Activated T-helper 2 cell treated with anti-CD3 and anti-CD28 coated beads, Interferon-gamma antibody, Interleukin-2, Interleukin-4, amounts not matched to agents 10 μg/mL and 5 μg/mL and 100 μg/mL, durations not matched to agents 14 hours and 24 hours and 36 hours (primary cell): ENCODE measurements around the gene LRRC75A. TPM values are rescaled to one million over a fixed set of nuclear protein-coding genes. Genes with fewer than 3 reads are reported as not detected.
"Not testable (repeated sequence)": the region's sequence is repeated elsewhere in the genome, so short reads cannot be mapped to it uniquely, and the experiment has no call there.

ENCODE experiments used
- DNase-seq: peaks from one replicate; pipeline ENCODE4 v3.0.0; 2021; ENCODE audit warnings: low spot score
- H3K27ac Mint-ChIP-seq: one replicate; pipeline ENCODE4 v1.8.0; 2021; ENCODE audit warnings: mixed read lengths
- H3K27me3 Mint-ChIP-seq: one replicate; pipeline ENCODE4 v1.8.0; 2021; ENCODE audit warnings: low read depth, mixed read lengths
- H3K36me3 Mint-ChIP-seq: one replicate; pipeline ENCODE4 v1.8.0; 2021; ENCODE audit warnings: low read depth, mixed read lengths
- H3K4me1 Mint-ChIP-seq: one replicate; pipeline ENCODE4 v1.8.0; 2021; ENCODE audit warnings: low read depth, mixed read lengths
- H3K4me3 Mint-ChIP-seq: one replicate; pipeline ENCODE4 v1.8.0; 2021; ENCODE audit warnings: low read depth, mild to moderate bottlenecking, moderate library complexity, mixed read lengths
- H3K9me3 Mint-ChIP-seq: one replicate; pipeline ENCODE4 v1.8.0; 2021; ENCODE audit warnings: mixed read lengths
- intact Hi-C: fragments of 100-400 bp; cut with micrococcal nuclease; formaldehyde crosslinking; loops from one replicate; pipeline ENCODE4 v1.15.1; 2023
- total RNA-seq: library from RNA; stranded (reverse); gene quantifications from 2 replicates; pipeline ENCODE4 v1.2.3, GENCODE V29; 2022

The LRRC75A gene
- total RNA-seq, 1 donor from 2014 or later: 2.0 TPM

DNA sequence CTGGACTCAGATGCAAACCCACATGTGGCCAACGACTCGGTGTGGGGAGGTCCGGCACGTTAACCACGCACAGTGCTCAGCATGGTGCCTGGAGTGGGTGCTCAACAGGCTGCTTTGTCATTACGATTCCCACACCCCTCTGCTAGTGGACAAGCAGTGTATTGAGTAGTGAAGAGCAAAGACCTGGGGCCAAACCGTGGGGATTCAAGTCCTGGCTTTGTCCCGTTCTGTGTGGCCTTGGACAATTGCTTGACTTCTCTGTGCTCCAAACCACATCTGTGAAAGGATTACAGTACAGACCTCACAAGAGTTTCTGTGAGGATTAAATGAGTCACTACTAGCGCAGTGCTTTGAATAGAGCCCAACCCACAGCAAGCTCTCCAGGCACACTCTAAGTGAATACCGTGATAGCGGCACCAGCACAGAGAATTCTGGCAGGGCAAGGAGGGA is 42.8 kb downstream of the LRRC75A start:
- H3K4me1 Mint-ChIP-seq: peaks cover 21% of the 10 kb centered on the region
- no peak for DNase-seq
- no peak overlapping the region for H3K4me3 Mint-ChIP-seq
- no peaks in the 10 kb centered on the region for H3K9me3 Mint-ChIP-seq
- H3K36me3 Mint-ChIP-seq: peaks cover 61% of the 10 kb centered on the region
- no peaks in the 10 kb centered on the region for H3K27me3 Mint-ChIP-seq
- peak overlapping the region; percentile 50 for H3K27ac Mint-ChIP-seq
- intact Hi-C loops: no loop called here

DNA sequence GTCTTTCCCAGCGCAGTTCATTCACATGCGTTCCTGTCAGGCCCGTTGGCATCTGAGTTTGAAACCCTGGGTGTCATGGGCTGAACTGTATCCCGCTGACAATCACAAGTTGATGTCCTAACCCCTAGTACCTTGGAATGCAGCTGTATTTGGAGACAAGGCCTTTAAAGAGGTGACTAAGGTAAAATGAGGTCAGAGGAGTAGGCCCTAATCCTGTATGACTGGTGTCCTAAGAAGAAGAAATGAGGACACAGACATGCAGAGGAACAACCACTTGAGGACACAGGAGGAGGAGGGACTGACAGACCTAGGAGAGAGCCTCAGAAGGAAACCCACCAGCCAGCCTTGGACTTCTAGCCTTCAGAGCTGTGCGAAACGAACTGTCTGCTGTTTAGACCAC is 43.5 kb downstream of the LRRC75A start:
- Mint-ChIP-seq H3K9me3 (no peaks in the 10 kb centered on the region), H3K36me3 (peaks cover 61% of the 10 kb centered on the region), H3K4me1 (peaks cover 22% of the 10 kb centered on the region), H3K4me3 (no peak overlapping the region), H3K27ac (no peak overlapping the region), H3K27me3 (no peaks in the 10 kb centered on the region)
- intact Hi-C loops: no loop called here
- DNase-seq: no peak

DNA sequence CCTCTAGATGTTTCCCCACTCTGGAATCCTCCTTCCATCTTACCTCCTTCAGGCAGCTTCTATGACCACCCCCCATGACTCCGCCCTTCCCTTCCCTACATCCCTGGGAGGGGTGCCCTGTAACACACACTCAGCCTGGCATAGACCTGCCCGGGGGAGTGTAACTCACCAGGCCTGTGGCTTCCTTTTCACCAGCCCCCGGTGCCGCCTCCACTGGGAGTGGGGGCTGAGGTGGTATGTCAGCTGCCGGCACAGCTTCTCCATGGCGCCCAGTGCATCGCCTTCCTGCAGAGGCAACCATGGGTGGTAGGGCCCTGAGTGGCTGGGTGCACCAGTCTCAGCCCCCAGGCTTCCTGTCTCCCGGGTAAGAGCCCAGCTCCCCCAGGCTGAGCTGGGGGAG is 44.3 kb downstream of the LRRC75A start:
- peaks cover 25% of the 10 kb centered on the region for H3K4me1 Mint-ChIP-seq
- no peaks in the 10 kb centered on the region for H3K9me3 Mint-ChIP-seq
- no peak for DNase-seq
- H3K36me3 Mint-ChIP-seq: peaks cover 64% of the 10 kb centered on the region
- no peak overlapping the region for H3K4me3 Mint-ChIP-seq
- no peak overlapping the region for H3K27ac Mint-ChIP-seq
- intact Hi-C loops: no loop called here
- no peaks in the 10 kb centered on the region for H3K27me3 Mint-ChIP-seq

DNA sequence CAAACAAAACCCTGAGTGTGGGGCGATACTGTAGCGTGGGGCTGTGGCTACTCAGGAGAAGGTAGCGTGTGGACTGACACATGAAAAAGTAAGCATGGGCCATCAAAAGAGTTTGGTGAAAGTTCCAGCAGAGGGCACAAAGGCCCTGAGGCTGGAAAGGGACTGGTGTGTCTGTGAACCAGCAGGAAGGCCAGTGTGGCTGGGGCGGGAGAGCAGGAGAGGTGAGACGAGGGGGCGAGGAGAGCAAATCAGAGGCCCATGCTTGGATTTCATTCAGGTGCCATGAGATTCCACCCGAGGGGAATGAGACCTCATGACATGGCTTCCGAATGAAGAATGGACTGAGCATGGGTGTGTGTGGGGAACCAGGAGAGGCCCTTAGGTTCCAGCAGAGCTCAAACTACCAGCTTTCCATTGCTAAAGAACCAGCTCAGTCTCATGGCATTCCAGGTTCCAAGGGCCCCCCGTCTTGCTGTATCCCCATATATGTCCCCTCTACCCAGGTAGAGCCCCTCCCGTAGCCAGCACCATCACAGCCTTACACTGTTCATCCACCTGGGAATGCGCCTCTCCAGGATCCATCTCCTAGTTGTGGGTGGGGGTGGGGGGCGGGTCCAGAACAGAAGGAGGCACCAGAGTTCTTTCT is 45.5 kb downstream of the LRRC75A start:
- Mint-ChIP-seq H3K27me3 (no peaks in the 10 kb centered on the region), H3K4me1 (peaks cover 34% of the 10 kb centered on the region), H3K4me3 (no peak overlapping the region), H3K36me3 (peaks cover 76% of the 10 kb centered on the region), H3K9me3 (no peaks in the 10 kb centered on the region), H3K27ac (peak overlapping the region; percentile 5)
- intact Hi-C loops: no loop called here
- no peak for DNase-seq

DNA sequence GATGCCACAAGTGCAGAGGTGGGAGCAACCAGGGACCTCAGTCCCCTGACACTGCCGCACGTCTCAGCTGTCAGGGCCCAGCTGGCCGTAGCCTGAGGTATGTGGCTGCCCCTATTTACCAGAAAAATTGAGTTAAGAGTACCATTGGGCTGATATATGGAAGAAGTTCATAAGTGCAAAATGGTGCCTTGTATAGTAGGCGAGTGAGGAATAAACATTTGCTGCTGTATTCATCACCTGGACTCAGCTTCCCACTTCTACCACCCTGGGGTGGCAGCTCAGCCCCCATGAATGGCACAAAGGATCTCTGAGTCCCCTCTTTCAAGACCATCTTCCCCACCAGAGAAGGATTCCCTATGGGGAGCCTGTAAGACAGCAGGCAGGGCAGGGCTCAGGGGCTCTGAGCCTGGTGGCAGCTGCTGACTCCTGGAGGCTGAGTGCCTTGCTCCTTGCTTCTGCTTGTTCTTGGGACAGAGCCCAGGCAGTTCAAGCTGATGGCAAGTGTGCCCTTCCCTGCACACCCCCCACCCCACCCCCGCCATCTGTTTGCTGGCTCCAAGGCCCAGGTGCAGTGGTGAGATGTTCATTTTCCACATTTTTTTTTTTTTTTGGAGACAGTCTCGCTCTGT is 47.6 kb downstream of the LRRC75A start:
- Mint-ChIP-seq H3K4me1 (peaks cover 43% of the 10 kb centered on the region), H3K27me3 (no peaks in the 10 kb centered on the region), H3K27ac (no peak overlapping the region), H3K36me3 (peaks cover 82% of the 10 kb centered on the region), H3K4me3 (no peak overlapping the region), H3K9me3 (no peaks in the 10 kb centered on the region)
- DNase-seq: no peak
- intact Hi-C loops: loop anchor here (5.0 kb wide), 1 partner anchor 93 kb away; no protein-coding TSS in a partner anchor

DNA sequence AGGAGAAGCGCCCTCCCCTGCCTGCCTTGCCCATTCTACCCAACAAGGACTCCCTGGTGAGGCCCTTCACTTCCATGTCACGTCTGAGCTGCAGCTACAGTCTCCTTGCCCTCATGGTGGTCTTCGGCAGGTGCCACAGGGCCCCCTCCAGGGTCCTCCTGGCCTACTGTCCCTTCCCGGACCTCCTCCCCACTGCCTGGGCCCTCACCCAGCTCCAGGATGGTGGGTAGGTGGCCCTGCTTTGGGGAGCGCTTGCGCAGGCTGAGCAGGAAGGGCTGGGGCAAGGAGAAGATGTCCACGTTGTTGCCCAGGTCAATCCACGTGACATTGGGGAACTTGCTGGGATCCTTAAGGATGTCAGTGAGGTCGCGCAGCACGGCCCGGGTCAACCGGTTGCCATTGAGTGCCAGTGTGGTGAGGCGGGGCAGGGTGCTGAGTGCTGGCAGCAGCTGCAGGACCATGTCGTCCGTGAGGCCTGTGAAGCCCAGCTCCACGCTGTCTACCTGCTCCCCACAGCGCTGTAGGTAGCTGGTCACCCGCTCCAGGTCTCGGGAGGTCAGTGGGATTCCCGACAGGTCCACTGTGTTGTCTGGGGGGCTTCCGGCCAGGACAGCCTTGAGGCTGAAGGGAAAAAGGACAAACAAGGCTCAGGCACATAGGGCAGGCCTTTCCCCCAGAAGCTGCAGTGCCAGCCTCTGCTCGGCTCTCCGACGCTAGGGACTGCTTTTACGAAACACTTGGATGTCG is 48.3 kb downstream of the LRRC75A start:
- Mint-ChIP-seq H3K36me3 (peaks cover 84% of the 10 kb centered on the region), H3K9me3 (no peaks in the 10 kb centered on the region), H3K27me3 (no peaks in the 10 kb centered on the region), H3K4me3 (no peak overlapping the region), H3K4me1 (peaks cover 40% of the 10 kb centered on the region), H3K27ac (no peak overlapping the region)
- intact Hi-C loops: loop anchor here (5.0 kb wide), 1 partner anchor 94 kb away; no protein-coding TSS in a partner anchor
- DNase-seq: no peak

DNA sequence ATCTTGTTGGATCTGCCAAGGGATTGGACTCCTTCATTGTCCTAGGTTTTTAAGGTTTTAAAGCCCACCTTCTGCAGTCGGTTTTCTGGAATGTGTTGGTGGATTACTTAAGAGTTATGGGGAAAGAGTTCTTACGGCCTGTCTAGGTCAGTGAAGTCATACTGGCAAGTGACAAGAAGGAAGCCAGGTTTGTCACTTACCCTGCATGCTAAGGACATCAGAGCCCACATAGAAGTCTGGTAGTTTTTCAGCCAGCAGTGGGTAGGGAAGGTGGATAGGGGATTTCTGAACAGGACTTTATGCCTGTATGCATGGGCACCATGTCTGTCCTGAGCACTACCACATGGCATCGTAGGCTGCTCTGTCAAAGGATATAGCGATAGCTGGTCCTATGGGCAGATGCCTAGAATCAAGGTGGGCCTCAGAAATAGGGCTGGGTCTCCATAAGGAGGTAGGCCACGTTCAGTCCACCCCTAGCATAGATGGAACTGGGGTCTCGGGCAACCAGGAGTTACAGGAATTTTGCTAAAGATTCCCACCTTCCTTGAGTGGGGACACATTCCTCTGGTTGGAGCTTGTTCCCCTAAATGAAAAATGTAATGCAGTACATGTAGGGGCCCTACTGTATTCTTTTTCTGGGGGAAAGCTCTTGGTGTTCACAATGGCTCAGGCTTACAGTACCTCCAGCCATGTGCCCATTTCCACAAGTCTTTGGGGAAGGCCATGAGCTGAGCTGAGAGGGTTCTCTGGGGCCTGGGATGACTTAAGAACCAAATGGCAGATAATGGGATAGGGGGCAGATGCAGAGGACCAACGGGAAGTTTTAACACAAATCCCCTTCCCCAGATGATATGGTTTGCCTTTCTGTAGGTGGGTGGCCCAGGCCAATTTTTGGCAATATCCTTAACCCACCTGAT is 49.1 kb downstream of the LRRC75A start:
- H3K4me3 Mint-ChIP-seq: peak overlapping the region; percentile 60
- no peaks in the 10 kb centered on the region for H3K9me3 Mint-ChIP-seq
- H3K27me3 Mint-ChIP-seq: no peaks in the 10 kb centered on the region
- peaks cover 38% of the 10 kb centered on the region for H3K4me1 Mint-ChIP-seq
- H3K36me3 Mint-ChIP-seq: peaks cover 76% of the 10 kb centered on the region
- DNase-seq: no peak
- intact Hi-C loops: loop anchor here (5.0 kb wide), 1 partner anchor 94 kb away; no protein-coding TSS in a partner anchor
- H3K27ac Mint-ChIP-seq: peak overlapping the region; percentile 75

DNA sequence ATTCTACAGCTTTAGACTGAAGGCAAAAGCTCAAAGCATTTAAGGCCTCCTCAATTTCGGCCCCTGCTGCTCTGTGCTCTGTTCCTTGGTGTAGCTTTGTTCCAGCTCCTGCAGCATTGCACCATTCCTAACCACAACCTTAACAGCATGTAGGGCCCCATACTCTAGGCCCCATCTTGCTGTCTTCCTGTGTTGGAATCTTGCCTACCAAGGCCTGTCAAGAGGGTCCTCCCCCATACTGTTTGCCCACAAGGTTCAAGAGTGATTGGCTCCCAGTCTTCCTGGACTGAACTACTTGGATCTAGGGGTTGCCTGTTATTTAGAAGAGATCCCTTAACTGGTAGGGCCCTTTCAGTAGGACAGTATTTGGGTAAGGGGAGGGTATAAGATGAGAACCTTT is 49.9 kb downstream of the LRRC75A start:
- H3K36me3 Mint-ChIP-seq: peaks cover 76% of the 10 kb centered on the region
- peak overlapping the region; percentile 80 for H3K4me3 Mint-ChIP-seq
- no peaks in the 10 kb centered on the region for H3K27me3 Mint-ChIP-seq
- intact Hi-C loops: loop anchor here (5.0 kb wide), 1 partner anchor 95 kb away; no protein-coding TSS in a partner anchor
- DNase-seq: no peak
- H3K4me1 Mint-ChIP-seq: peaks cover 35% of the 10 kb centered on the region
- H3K9me3 Mint-ChIP-seq: no peaks in the 10 kb centered on the region
- H3K27ac Mint-ChIP-seq: peak overlapping the region; percentile 86

DNA sequence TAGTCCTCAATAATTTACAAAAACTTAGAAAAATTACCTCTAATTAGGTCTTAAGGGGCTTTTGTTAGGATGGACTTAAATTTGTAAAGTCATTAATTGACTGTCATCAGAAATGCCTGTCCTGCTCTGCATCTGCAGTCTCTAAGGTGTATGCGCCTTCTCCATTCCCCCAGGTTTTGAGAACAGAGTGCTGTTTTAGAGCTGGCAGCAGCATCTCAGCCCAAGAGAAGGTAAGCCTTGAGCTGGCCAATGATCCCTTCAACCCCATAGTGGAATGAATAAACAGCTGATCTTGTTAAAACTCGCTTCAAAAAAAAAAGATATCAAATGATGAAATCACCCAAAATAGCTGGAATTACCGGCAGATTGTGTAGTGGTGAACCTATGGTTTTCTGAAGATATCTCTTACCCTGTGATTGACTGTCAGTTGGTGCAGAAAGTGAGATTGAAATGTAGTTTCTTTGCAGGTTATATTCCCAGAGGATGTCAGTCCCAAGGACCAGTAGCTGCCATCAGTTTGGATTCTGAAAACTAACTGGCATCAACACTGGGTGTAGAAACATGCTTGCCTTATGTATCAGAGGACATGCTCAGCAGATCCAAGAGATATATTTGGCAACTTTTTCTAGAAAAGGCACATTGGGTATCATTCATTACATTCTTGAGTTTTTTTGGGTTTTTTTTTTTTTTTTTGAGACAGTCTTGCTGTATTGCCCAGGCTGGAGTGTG is 50.9 kb downstream of the LRRC75A start:
- H3K9me3 Mint-ChIP-seq: no peaks in the 10 kb centered on the region
- peaks cover 66% of the 10 kb centered on the region for H3K36me3 Mint-ChIP-seq
- H3K4me1 Mint-ChIP-seq: peaks cover 31% of the 10 kb centered on the region
- H3K4me3 Mint-ChIP-seq: peak overlapping the region; percentile 98
- intact Hi-C loops: loop anchor here (5.0 kb wide), 1 partner anchor 96 kb away; no protein-coding TSS in a partner anchor
- peak overlapping the region; percentile 86 for H3K27ac Mint-ChIP-seq
- no peaks in the 10 kb centered on the region for H3K27me3 Mint-ChIP-seq
- no peak for DNase-seq

DNA sequence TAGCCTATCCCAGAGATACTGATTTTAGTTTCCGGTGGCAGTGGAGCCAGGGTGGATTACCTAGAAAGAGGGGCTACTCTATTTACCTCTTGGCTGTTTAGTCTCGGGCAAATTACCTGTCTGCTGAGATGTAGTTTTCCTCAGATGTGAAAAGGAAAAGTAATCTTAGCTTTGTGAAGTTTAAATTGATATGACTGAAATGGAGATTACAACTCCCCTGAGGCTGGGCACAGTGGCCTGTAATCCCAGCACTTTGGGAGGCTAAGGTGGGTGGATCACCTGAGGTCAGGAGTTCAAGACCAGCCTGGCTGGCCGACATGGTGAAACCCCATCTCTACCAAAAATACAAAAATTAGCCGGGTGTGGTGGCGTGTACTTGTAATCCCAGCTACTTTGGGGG is 51.6 kb downstream of the LRRC75A start:
- intact Hi-C loops: loop anchor here (5.0 kb wide), 1 partner anchor 97 kb away; no protein-coding TSS in a partner anchor
- peaks cover 29% of the 10 kb centered on the region for H3K4me1 Mint-ChIP-seq
- H3K27me3 Mint-ChIP-seq: not testable (repeated sequence)

DNA sequence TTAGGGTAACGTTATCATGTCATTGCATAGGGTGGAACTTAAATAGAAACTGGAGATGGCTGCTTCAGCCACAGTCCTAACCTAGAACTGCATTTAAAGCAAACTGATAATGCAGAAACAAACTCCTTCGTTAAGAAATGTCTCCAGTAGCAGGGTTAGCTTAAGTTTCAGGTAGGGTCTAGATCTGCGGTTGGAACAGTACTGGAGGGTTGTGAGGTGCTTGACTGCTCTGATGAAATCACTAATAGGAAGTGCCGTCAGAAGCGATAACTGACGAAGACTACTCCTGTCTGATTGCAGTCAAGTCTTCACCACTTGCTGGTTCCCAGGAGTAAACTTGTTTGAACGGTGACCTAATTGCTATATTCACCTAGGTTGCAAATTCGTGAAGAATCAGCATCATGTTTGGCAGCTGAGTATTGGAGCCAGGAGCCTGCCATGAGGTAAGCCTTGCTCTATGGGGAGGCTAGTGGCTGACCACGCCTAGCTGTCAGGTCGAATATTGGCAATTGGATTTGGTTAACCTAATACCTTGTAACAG is 52.1 kb downstream of the LRRC75A start:
- Mint-ChIP-seq H3K4me1 (peaks cover 29% of the 10 kb centered on the region), H3K36me3 (peaks cover 60% of the 10 kb centered on the region), H3K9me3 (no peaks in the 10 kb centered on the region), H3K4me3 (peak overlapping the region; percentile 98), H3K27me3 (no peaks in the 10 kb centered on the region), H3K27ac (peak overlapping the region; percentile 94)
- no peak for DNase-seq
- intact Hi-C loops: loop anchor here (5.0 kb wide), 2 partner anchors 97 to 153 kb away; no protein-coding TSS in a partner anchor

More for the DNA sequence above, 51.6 kb downstream of the LRRC75A start:
- Mint-ChIP-seq H3K36me3 (peaks cover 60% of the 10 kb centered on the region), H3K4me3 (peak overlapping the region; percentile 98), H3K27ac (peak overlapping the region; percentile 94)
- H3K9me3 Mint-ChIP-seq, DNase-seq: not testable (repeated sequence)
